DMS 273 treated with DMSO at 0.1 percent for 48 hours (cell line): ENCODE measurements around the gene POLR3H.

Experiments used
- DNase-seq: peaks from one replicate; lab custom pipeline; 2025; lab: John Stamatoyannopoulos, UW

Gene POLR3H

GRCh38 chr22:41481925-41482318 is 62.3 kb downstream of the POLR3H start:
- DNase-seq: no peak

GRCh38 chr22:41481131-41481830 is 63.0 kb downstream of the POLR3H start:
- no peak for DNase-seq

- DNase-seq: no peak
Measured at GRCh38 chr22:41480397-41480735, 63.9 kb downstream of the POLR3H start.

- DNase-seq: peak; percentile 3
Measured at GRCh38 chr22:41479671-41480396, 64.4 kb downstream of the POLR3H start.

- DNase-seq: peak; percentile 76
Measured at GRCh38 chr22:41478891-41479521, 65.3 kb downstream of the POLR3H start.

GRCh38 chr22:41478473-41478872 is 65.8 kb downstream of the POLR3H start:
- DNase-seq: no peak
